ENCODE results near the gene ARHGAP26.

The ARHGAP26 gene

DNA sequence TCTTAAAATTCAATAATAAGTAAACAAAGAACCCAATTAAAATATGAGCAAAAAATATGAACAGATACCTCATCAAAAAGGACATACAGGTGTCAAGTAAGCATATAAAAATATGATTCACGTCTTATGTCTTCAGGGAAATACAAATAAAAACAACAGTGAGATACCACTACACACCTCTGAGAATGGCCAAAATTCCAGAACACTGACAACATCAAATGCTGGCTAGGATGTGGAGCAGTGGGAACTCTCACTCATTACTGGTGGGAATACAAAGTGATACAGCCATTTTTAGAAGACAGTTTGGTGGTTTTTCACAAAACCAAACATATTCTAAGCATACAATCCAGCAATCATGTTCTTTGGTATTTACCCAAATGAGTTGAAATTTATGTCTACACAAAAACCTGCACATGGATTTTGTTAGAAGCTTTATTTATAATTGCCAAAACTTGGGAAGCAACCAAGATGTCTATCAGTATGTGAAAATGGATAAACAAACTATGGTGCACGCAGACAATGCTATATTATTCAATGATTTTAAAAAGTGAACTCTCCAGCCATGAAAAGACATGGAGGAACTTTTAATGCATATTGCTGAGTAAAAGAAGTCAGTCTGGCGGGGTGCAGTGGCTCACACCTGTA is 381.0 kb downstream of the ARHGAP26 start:
- no peak for DNase-seq

DNA sequence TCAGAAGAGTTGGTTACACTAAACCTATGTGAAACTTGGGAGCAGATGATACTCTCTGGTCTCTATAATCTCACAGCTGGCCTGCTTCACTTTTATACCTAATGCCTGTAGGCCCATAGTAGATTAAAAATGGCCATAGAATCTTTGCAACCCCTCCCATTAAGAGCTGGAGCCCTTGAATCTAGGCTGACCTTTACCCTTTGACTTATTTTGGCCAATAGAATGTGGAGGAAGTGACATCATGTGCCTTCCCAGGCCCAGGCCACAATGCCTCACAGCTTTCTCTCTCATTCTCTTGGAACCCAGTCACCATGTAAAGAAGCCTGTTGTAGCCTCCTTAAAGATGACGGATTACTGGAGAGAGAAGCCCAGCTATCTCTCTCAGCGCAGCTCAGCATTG is 382.3 kb downstream of the ARHGAP26 start:
- no peak for DNase-seq

DNA sequence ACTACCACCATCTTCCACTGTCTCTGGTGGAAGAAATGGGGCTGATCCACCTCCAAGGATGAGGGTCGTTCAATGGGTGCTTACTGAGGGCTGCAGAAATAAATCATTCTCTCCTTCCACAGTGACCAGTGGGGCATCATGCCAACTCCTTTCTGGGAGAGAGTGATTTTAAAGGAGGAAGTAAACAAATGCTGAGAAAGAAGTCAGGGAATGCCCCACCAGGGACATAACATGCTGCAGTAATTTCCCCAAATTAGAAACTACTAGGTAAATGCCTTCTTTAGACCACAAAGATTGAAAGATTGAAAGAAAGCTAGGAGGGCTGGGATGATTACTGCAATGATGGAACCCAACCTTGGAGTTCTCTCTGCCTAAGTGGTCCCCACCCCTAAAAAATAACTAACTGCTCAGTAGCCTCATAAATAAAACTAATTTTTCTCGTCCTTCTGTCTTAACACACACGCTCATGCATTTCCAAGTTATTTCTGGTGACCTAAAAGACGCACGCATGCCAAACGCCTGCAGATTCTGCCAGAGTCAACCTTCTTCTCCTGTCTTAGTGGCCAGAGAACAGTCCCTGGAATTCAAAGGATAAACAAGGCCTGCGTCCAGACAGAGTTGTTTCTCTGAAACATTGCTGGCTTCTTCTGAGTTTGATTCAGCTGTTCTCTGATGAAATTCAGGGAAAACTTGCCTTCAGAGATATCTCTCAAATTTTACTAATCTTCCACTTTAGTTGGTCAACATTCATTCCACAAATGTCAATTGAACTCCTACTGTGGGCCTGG is 383.3 kb downstream of the ARHGAP26 start:
- no peak for DNase-seq

GRCh38 chr5:143154510-143155370 is 384.6 kb downstream of the ARHGAP26 start:
- no peak for DNase-seq

DNA sequence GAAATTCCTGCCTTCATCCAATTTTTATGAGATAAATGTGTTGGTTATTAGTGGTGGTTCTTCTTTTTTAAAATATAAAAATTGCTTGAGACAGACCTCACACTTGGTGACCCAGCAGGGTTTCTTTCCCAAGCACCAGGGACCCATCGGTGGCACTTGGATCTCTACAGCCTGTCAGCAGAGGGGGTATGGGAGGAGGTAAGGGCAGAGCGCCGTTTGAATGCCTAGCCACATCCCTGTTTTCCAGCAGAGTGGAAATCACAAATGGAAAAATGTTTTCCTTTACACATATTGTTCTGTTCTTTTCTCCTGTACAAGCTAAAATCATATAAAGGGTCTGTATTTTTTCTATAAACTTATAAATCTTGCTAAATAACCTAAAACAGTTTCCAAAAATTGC is 385.3 kb downstream of the ARHGAP26 start:
- no peak for DNase-seq

GRCh38 chr5:143156086-143156485 is 385.9 kb downstream of the ARHGAP26 start:
- no peak for DNase-seq

- no peak for DNase-seq
Observed at GRCh38 chr5:143156572-143156971, 386.4 kb downstream of the ARHGAP26 start.

DNA sequence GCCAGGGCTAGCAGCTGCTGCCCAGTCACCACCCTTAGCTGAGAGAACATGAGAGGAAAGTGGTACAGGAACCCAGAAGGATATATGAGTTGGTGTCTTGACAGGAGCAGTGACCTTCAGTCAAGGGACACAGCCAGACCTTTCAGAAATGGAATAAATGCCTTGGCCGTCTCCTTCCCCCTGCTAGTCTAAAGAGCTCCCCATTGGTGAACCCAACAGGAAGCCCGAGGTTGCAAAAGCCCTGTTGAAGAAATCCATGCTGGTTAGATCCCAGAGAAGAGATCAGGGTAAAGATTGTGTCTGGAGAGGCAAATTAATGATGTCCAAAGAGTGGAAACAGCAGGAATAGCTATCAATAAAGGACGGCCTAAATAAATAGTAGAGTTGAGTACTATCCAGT is 388.9 kb downstream of the ARHGAP26 start:
- no peak for DNase-seq

- DNase-seq = peak; percentile 92
Observed at GRCh38 chr5:143161885-143162540, 391.8 kb downstream of the ARHGAP26 start.

DNA sequence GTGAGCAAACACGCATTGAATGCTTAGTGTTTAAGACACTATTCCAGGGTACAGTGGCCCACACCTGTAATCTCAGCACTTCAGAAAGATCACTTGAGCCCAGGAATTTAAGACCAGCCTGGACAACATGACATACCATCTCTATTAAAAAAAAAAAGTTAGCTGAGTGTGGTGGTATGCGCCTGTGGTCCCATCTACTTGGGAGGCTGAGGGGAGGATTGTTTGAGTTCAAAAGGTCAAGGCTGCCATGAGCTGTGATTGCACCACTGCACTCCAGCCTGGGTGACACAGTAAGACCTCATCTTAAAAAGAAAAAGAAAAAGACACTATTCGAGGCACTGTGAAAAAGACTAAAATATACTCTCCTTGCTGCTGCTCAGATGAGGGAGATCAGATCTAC is 392.6 kb downstream of the ARHGAP26 start:
- no peak for DNase-seq

GRCh38 chr5:143164557-143164956 is 394.4 kb downstream of the ARHGAP26 start:
- no peak for DNase-seq

DNA sequence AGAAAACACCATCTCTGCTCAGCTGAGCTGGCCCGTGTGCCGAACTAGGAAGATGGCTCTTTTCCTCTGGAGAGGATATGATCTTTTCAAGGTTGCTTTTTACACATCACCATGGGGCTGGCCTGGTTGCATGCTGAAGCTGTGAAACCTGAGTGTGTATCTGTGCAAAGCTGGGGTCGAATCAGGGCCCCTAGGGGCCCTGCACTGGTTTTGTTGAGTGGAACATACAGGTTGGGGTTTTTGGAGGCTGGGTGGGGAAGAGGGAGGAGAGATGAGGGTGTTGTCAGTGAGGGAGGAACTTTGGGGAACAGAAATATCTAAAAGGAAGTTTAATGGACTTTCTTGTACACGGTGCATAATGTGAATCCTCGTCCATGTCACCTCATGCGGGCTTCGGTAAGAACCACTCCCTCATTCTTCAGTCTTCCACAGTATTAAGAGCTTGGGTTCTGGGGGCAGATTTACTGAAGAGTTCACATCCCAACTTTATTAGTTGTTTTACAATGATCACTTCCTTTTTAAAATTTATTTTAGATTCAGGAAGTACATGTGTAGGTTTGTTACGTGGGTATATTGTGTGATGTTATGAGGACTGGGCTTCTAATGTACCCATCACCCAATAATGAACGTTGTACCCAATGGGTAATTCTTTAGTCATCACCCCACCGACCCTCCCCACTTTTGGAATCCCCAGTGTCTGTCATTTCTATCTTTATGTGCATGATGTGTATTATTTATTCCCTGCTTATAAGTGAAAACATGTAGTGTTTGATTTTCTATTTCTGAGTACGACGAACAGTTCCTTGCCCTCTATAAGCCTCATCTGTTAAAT is 395.1 kb downstream of the ARHGAP26 start:
- peak; percentile 15 for DNase-seq

DNA sequence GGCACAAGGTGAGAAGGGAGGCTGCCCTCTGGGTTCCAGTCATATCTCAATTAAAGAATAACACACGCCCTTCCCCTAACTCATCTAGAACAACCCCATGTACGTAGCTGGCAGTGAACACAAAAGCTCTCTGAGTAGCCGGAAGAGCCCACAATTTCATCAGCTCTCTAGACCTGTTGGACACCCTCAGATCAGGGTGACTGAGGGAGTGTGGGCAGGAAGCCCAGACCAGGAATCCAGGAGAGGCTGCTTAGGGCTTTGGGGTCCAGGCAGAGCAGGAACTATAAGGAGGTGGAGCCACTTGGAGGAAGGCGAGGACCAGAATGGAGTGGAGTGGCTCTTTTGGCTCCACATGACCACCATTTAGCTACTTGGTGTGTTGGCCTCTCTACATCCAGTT is 395.9 kb downstream of the ARHGAP26 start:
- DNase-seq = no peak

DNA sequence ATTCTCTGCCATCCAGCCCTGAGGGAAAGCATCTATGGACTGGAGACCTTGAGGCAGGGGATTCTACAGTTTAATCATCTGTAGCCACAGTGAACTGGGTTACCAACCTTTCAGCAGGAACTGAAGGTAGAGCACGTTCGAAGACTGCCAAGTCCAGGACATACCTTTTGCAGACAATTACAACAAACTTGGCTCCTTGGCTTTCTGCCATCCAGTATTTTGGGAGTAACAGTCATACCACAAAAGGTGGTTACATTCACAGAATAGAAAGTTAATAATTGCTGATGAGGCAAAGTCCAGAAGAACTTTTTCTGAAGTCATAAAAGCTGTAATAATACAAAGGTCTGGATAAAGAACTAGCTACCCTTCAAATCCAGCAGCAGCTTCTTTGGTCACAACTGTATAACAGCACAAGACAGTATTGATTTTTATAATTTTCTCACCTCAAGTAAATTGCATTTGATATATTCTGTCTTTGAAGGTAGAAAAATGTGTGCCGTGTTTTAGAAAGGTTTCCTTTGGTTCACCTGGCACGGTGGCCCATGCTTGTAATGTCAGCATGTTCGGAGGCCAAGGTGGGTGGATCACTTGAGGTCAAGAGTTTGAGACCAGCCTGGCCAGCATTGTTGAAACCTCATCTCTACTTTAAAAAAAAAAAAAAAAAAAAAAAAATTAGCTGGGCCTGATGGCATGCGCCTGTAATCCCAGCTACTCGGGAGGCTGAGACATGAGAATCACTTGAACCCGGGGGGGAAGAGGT is 396.7 kb downstream of the ARHGAP26 start:
- DNase-seq = no peak

DNA sequence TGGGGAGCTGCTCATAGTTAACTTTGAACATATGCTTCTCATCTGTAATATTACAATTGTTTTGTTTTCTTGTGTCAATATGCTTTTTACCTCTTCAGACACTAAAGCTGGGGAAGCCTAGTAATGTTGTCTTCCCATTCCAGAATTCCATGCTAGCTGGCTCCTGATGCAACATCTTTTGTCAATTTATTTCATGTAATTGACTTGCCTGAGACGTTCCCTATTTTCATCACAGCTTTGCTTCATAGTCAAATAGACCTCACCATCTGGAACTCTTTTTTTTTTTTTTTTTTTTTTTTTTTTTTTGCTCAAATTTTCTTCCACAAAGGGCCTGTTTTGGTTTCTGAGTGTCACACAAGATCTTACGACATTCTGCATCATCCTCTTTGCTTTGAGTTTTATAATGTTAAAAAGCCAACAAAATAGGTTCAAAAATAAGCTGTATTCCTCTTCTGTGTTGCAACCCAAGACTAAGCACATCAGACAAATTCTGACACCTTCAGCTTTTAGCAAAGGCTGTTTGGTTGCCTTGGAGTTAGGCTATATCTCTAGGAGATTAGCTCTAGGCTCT is 398.1 kb downstream of the ARHGAP26 start:
- peak; percentile 62 for DNase-seq

GRCh38 chr5:143168921-143169810 is 399.0 kb downstream of the ARHGAP26 start:
- no peak for DNase-seq

- DNase-seq = no peak
Observed at GRCh38 chr5:143170104-143170503, 399.9 kb downstream of the ARHGAP26 start.

- DNase-seq = no peak
Observed at GRCh38 chr5:143170977-143171376, 400.8 kb downstream of the ARHGAP26 start.

DNA sequence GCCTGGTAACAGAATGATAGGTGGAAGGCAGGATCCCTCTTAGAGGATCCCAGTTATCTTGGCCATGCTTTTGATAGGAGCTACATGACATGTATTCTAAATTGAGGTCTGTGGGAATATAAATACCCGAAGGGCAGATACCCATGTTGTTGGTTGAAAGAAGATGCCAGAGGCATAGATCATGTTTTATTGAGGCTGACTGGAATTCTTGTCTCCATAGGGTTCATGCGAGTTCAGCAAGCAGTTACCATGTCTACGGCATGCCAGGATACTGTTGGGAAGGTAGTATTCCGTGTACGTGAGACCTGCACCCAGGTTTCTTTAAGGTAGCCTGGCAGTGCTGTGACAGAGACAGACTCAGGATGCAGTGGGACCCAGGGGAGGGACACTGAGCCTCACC is 402.6 kb downstream of the ARHGAP26 start:
- DNase-seq = no peak
